Thyroid gland (tissue), 4 donors: ENCODE measurements around the gene LMO4. TPM values are rescaled to one million over a fixed set of nuclear protein-coding genes. Genes with fewer than 3 reads are reported as not detected.
A peak's percentile ranks its signal among the peaks of the same experiment; 100 is the strongest.

Experiments
- DNase-seq, 2 donors: peaks; one replicate each; pipeline ENCODE4 v3.0.0-alpha.2; 2019
- H3K27ac ChIP-seq, 3 donors: fragments of 200-600 bp; sonication (generic); 1 replicate in 2 of 3; 2 replicates in 1 of 3; pipeline ENCODE4 v1.5.1; 2016 to 2019; ENCODE audit warnings: mild to moderate bottlenecking in 1 of 3, moderate library complexity in 1 of 3
- H3K27me3 ChIP-seq: fragments of 200-600 bp; sonication (generic); one replicate; pipeline ENCODE4 v1.5.1; 2019
- H3K36me3 ChIP-seq, 2 donors: fragments of 200-600 bp; sonication (generic); one replicate each; pipeline ENCODE4 v1.5.1; 2016 to 2019
- H3K4me1 ChIP-seq, 2 donors: fragments of 200-600 bp; sonication (generic); one replicate each; pipeline ENCODE4 v1.5.1; 2017 to 2019
- H3K4me3 ChIP-seq, 3 donors: fragments of 200-600 bp; sonication (generic); replicated peaks in 1 of 3; 1 replicate in 2 of 3; 2 replicates in 1 of 3; pipeline ENCODE4 v1.5.1; 2016; ENCODE audit warnings: mild to moderate bottlenecking in 1 of 3
- H3K9me3 ChIP-seq: fragments of 200-600 bp; sonication (generic); one replicate; pipeline ENCODE4 v1.5.1; 2017
- CTCF ChIP-seq, 6 experiments: fragments of 200-600 bp in 3 of 6; fragments of 450-650 bp in 3 of 6; sonication (generic) in 3 of 6; IDR thresholded peaks; one replicate each; pipeline ENCODE4 v1.5.1; 2016 to 2019; ENCODE audit warnings: antibody characterized with exemption in 6 of 6, mild to moderate bottlenecking in 2 of 6, inconsistent platforms in 1 of 6, moderate library complexity in 1 of 6
- POLR2A ChIP-seq, 2 donors: fragments of 450-650 bp; IDR thresholded peaks; one replicate each; pipeline ENCODE4 v1.6.1; 2017; ENCODE audit warnings: antibody characterized with exemption in 2 of 2, mild to moderate bottlenecking in 2 of 2, moderate library complexity in 1 of 2
- WGBS, 2 donors: methylation state at CpG; one replicate each; pipeline ENCODE4 v1.1.5; 2017; 5-methylcytosine and 5-hydroxymethylcytosine counted together
- intact Hi-C: fragments of 100-400 bp; cut with DNase I; formaldehyde crosslinking; loops from one replicate; pipeline ENCODE4 v1.15.1; 2023
- total RNA-seq, 4 donors: library from RNA; depleted of rRNA; stranded (reverse); fragments of >200 nt; gene quantifications; one replicate each; pipeline ENCODE4 v1.2.3, GENCODE V29; 2016

The LMO4 gene
- total RNA-seq, 4 donors from 2014 or later: 53.3 to 71.1 (median 60.3) TPM

- no peaks in the 10 kb centered on the region for H3K9me3 ChIP-seq
Measured at GRCh38 chr1:87330057-87330884, 1.6 kb downstream of the LMO4 start.

GRCh38 chr1:87330885-87331364 is 2.2 kb downstream of the LMO4 start:
- intact Hi-C loops: loop anchor here (5.0 to 10.0 kb wide), 3 partner anchors 134 to 624 kb away; no protein-coding TSS in a partner anchor
- Histone ChIP-seq H3K36me3 (no peaks in the 10 kb centered on the region), H3K9me3 (no peaks in the 10 kb centered on the region), H3K27me3 (no peaks in the 10 kb centered on the region), H3K4me3 (peak overlapping the region in 2 of 3 donors; percentile 63 to 98), H3K27ac (peak overlapping the region; percentile 90 to 98 (median 98)), H3K4me1 (peaks cover 19 to 31% of the 10 kb centered on the region in 2 donors)
- DNase-seq: no peak
- TF ChIP-seq CTCF (IDR thresholded peaks at IDR 0.05) (no peak), POLR2A (IDR thresholded peaks at IDR 0.05) (no peak)
- WGBS, 2 donors: 1 to 2% methylated on average over 10 of the region's 10 CpGs

More at GRCh38 chr1:87330057-87330884, 1.6 kb downstream of the LMO4 start:
- Histone ChIP-seq H3K27me3 (no peaks in the 10 kb centered on the region), H3K4me1 (peaks cover 19 to 27% of the 10 kb centered on the region in 2 donors), H3K4me3 (peak overlapping the region; percentile 0 to 98 (median 63)), H3K27ac (peak overlapping the region; percentile 90 to 98 (median 98)), H3K36me3 (no peaks in the 10 kb centered on the region)
- intact Hi-C loops: loop anchor here (5.0 to 10.0 kb wide), 3 partner anchors 135 to 625 kb away; no protein-coding TSS in a partner anchor
- TF ChIP-seq POLR2A (IDR thresholded peaks at IDR 0.05): peak in 1 of 2 donors; percentile 24
- no peak for TF ChIP-seq CTCF (IDR thresholded peaks at IDR 0.05)
- DNase-seq: peak; percentile 42 to 50
- WGBS, 2 donors: 1% methylated on average over 19 of the region's 19 CpGs

GRCh38 chr1:87331365-87332241 is 2.9 kb downstream of the LMO4 start:
- peak overlapping the region; percentile 24 to 98 (median 27) for H3K4me3 ChIP-seq
- H3K36me3 ChIP-seq: no peaks in the 10 kb centered on the region
- peak overlapping the region; percentile 90 to 98 (median 98) for H3K27ac ChIP-seq
- peaks cover 24 to 33% of the 10 kb centered on the region in 2 donors for H3K4me1 ChIP-seq
- TF ChIP-seq POLR2A (IDR thresholded peaks at IDR 0.05): peak in 1 of 2 donors; percentile 67
- TF ChIP-seq CTCF (IDR thresholded peaks at IDR 0.05): peak in 1 of 6 experiments; percentile 15
- H3K9me3 ChIP-seq: no peaks in the 10 kb centered on the region
- no peaks in the 10 kb centered on the region for H3K27me3 ChIP-seq
- intact Hi-C loops: loop anchor here (5.0 to 10.0 kb wide), 3 partner anchors 133 to 623 kb away; no protein-coding TSS in a partner anchor
- 0% methylated on average over 45 to 50 of the region's 65 CpGs for WGBS, 2 donors
- peak; percentile 88 to 89 for DNase-seq

- WGBS, 2 donors: 60 to 66% methylated on average over 10 of the region's 10 CpGs
- intact Hi-C loops: loop anchor here (5.0 to 10.0 kb wide), 3 partner anchors 131 to 621 kb away; no protein-coding TSS in a partner anchor
- Histone ChIP-seq H3K36me3 (no peaks in the 10 kb centered on the region), H3K9me3 (no peaks in the 10 kb centered on the region), H3K27ac (peak overlapping the region in 2 of 3 donors; percentile 24 to 80), H3K4me1 (peaks cover 26% of the 10 kb centered on the region in 2 donors), H3K27me3 (no peaks in the 10 kb centered on the region), H3K4me3 (peak overlapping the region in 2 of 3 donors; percentile 9 to 63)
- no peak for DNase-seq
- TF ChIP-seq CTCF (IDR thresholded peaks at IDR 0.05) (no peak), POLR2A (IDR thresholded peaks at IDR 0.05) (no peak)
Measured at GRCh38 chr1:87333692-87334347, 5.1 kb downstream of the LMO4 start.
